Esophagus mucosa (tissue), 1 donor: ENCODE measurements around the gene EDNRA. TPM values are rescaled to one million over a fixed set of nuclear protein-coding genes. Genes with fewer than 3 reads are reported as not detected.
A peak's percentile ranks its signal among the peaks of the same experiment; 100 is the strongest.

ENCODE experiments used
- ATAC-seq: fragments of 200-7000 bp; cut with Tn5 transposase; one replicate; pipeline ENCODE4 v1.9.1; 2020
- total RNA-seq: library from RNA; stranded (reverse); gene quantifications from one replicate; pipeline ENCODE4 v1.2.4, GENCODE V29; 2023
- donor health status: DM: yes; HTN: yes; CAD: no.

Gene EDNRA
- total RNA-seq, 1 donor from 2014 or later = 5.5 TPM

DNA sequence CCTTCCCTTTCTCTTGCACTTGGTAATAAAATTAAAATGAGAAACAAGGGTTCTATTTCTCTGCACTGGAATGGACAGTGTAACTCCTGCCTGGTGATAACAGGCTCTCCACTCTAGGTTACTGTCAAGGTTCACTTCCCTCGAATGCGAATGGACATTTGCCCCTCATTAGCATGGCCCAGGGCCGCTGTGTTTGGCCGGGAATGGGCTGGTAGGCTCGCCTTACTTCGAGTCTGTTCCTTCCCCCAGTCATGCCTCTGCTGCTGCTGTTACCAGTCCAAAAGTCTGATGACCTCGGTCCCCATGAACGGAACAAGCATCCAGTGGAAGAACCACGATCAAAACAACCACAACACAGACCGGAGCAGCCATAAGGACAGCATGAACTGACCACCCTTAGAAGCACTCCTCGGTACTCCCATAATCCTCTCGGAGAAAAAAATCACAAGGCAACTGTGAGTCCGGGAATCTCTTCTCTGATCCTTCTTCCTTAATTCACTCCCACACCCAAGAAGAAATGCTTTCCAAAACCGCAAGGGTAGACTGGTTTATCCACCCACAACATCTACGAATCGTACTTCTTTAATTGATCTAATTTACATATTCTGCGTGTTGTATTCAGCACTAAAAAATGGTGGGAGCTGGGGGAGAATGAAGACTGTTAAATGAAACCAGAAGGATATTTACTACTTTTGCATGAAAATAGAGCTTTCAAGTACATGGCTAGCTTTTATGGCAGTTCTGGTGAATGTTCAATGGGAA is 61.5 kb downstream of the EDNRA start:
- no peak for ATAC-seq

- no peak for ATAC-seq
Measured at GRCh38 chr4:147543034-147543433, 62.1 kb downstream of the EDNRA start.

GRCh38 chr4:147546349-147546748 is 65.5 kb downstream of the EDNRA start:
- no peak for ATAC-seq

DNA sequence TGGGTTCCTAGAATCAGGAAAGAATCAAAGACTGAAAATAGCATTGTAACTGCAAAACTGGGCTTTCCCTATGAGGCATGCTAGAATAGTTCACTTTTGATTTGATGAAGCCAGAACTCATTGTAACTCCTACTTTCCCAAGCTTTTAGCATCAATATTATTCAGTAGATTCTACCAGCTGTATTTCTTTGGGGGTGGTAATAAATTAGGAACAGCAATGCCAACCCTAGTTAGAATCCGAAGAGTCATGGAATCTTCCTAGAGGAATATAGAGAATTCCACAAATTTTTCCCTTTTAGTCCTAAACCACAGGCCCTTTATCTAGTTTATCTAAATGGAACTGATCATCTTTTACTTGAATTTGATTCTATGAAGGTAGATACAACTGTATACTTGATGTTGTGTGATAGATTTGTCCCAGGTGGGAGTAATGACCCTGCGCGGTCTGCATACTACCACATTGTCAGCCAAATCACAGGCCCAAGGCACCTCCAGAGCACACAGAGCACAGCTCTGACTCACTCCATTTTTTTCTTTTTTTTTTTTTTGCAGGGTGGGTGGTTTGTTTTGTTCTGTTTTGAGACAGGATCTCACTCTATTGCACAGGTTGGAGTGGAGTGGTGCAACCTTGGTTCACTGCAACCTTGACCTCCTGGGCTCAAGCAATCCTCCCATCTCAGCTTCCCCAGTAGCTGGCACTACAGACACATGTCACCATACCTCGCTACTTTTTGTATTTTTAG is 66.6 kb downstream of the EDNRA start:
- no peak for ATAC-seq

DNA sequence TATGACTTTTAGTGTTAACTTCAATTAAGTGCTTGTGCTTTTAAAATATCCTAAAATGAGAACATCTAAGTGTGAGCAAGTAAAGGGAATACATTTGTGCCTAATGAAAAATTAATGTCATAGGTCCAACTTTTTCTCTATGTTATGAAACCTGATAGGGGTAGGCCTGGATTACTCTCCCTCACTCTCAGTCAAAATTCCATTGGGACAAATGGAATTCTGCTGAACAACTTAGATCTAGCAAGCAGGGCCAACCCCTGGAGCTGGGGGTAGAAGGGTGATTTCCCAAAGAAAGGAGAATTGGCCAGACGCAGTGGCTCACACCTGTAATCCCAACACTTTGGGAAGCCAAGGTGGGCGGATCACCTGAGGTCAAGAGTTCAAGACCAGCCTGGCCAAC is 67.4 kb downstream of the EDNRA start:
- ATAC-seq = no peak

DNA sequence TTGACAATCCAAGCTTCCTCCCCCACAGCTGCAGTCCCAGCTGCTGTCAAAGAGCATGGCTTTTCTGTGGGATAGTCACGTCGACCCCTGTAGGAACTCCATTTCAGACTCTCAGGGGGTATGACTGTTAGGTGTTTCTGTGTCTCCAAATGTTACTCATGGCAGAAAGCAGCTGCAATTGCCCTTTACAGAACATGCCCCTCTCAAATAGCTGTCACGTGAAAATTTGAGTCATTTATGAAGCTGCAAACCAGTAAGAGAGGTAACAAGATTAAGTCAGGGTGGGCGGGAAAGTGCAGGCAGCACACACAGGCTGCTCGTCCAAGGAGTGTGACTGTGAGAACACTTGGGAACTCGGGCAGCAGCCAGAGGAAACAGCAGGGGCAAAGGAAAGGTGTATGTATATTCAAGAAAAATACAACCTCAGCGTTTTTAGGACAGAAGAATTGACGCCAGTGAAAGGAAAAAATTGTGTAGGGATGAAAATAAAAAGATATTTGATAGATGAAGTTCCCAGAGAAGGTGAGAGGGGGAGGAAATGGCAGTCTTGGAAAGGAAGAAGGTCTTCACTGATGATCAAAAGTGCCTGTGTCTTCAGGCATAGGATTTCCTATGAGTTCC is 69.8 kb downstream of the EDNRA start:
- no peak for ATAC-seq

DNA sequence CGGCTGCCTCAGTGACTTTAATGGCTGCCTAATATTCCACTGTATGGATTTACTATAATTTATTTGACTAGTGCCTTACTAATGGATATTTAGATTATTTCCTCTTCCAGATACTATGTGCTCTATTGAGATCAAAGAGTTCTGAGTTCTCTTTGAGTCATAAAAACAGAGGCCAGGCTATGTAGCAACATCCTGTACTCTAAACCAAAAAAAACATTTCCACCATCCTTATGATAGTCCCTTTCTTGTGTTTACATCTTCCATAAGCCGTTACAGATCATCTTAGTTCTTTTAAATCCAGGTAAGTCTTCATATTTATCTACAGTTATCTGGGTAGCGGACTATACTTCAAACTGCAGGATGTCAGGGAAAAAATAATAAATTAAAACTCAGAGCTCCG is 79.7 kb downstream of the EDNRA start:
- no peak for ATAC-seq

GRCh38 chr4:147566762-147567161 is 85.9 kb downstream of the EDNRA start:
- no peak for ATAC-seq

DNA sequence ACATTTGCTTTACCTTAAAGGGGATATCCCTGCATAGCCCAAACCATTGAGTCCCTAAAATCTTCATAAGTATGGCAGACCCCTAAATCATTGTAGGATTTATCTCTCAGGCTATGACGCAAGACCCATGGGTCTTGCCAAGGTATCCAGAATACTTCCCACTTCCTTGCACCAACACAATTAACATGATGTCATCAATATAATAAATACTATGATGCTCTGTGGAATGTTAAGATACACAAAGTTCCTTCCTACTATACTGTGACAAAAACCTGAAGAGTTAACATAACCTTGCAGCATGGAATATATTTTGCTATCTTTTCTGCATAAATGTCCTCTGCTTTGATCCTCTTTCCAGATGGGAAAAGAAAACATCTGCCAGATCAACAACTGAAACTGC is 86.4 kb downstream of the EDNRA start:
- ATAC-seq = no peak

DNA sequence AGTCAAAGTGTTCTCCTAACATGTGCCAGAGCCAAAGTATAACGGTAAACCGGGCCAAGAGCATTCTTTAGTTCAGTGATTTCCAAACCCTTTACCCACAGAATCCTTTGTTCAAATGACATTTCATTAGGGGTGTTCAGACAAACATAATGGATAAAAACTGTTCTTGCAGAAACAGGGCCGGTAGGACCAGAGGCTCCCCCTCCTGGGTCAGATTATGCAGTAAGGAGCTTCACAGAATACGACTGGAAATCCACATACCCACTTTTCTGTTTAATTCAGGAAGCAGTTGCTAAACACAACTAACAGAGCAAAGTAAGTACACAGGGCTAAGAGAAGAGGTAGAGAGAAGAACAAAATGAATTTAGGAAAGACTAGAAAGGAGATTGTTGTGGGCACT is 89.7 kb downstream of the EDNRA start:
- ATAC-seq = no peak

DNA sequence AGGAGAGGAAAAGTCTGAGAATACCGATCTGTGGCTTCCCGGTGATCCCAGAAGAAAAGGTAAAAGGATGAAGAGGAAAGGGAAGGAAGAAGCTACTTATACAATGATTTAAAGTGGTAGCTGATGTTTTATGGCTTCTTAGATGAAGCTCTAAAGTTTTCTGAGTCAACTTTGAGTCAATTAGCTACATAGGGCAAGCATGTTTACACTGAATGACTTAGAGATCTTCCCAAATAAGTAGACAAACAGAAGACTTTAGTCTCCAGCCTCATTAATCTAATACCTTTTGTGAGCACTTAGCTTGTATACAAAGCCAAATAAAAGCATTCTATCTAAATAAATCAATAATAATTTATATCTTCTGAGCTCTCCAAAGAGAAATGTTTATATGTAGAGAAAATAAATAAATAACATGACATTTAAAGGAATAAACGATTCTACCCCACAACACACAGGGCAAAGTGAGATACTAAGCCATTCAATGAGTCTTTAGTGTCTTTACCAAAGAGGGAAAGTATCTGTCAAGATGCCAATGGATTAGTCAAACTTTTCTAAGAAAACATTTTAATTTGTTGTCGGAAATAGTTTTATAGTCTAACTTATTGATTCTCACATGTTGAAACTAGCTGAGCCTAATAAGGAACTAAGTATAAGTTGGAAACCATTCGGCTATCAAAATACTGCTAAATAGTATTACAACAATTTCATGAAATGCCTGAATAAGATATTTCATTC is 90.3 kb downstream of the EDNRA start:
- no peak for ATAC-seq

DNA sequence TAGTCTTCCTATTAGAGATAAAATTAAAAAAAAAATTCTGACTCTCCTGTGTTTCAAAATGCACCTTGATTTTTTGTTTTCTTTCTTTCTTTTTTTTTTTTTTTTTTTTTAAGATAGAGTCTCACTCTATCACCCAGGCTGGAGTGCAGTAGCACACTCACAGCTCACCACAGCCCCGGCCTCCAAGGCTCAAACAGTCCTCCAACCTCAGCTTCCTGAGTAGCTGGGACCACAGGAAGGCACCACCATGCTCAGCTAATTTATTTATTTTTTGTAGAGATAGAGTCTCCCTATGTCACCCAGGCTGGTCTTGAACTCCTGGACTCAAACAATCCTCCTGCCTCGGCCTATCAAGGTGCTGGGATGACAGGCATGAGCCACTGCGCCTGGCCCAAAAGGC is 95.2 kb downstream of the EDNRA start:
- ATAC-seq = no peak

DNA sequence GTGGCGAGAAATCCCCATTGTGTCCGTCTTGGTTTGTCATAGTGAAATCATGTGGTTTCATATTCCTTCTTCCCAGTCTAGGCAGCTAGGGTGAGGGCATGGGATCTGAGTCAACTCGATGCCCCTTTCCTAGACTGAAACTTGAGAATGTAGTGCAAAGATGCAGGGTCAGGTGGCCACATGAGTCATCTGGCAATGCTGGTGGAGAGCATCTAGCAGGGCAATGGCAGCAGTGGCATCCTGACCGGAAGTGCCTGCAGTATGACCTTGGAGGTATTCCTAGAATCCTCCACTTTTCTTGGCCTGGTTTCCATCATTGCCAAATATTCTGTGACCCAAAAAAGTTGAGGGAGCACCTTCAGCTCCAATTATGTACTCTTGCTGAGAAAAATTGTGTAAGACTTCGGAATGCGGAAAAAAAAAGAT is 97.2 kb downstream of the EDNRA start:
- peak; percentile 22 for ATAC-seq

DNA sequence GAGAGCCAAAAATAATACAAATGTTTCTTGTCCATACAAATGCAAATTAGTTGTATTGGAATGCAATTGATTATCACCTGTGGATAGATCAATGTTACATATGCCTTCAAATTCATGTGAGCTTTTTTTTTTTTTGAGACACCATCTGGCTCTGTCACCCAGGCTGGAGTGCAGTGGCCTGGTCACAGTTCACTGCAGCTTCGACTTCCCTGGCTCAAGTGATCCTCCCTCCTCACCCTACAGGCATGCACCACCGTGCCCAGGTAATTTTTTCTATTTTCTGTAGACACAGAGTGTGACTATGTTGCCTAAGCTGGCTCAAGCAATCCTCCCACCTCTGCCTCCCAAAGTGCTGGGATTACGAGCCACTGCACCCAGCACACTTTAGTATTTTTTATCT is 97.7 kb downstream of the EDNRA start:
- no peak for ATAC-seq

- ATAC-seq = no peak
Measured at GRCh38 chr4:147580396-147580795, 99.5 kb downstream of the EDNRA start.

GRCh38 chr4:147581606-147582350 is 100.9 kb downstream of the EDNRA start:
- no peak for ATAC-seq

GRCh38 chr4:147582386-147583060 is 101.6 kb downstream of the EDNRA start:
- peak; percentile 59 for ATAC-seq

DNA sequence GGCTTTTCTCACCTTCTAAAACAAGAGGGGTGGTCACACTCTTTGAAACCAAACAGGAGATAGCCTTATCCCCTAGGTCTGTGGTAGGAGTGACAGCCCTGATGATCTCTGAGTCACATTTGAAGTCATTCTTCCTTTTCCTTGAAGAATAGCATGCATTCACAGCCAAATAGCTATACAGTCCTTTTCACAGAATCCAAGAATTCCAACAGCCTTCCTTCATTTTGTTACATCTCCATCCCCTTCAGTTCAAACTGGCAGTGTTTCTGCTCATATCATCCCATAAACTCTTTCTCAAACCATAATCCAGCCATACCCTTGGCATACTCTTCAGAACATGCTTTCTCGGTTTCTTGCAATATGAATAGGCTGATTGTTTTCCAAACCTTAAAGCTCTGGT is 103.0 kb downstream of the EDNRA start:
- no peak for ATAC-seq

GRCh38 chr4:147586032-147586431 is 105.1 kb downstream of the EDNRA start:
- ATAC-seq = no peak

DNA sequence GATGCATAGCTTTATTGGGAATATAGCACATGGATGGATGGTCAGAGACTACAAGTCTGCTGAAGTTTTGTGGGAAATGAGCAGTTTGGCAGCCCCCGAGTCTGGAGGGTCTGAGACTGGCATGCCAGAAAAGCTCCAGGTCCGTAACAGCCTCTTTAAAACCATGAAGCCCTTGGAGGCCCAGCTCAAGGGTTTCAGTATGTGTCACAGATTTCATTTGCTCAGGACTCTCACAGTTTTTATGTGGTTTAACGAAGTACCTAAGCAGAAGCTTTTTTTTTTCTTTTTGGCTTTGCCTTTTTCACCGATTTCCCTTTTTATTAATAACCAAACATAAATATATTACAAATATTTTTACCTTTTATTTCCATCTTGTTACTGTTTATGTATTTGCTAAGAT is 105.7 kb downstream of the EDNRA start:
- ATAC-seq = no peak

DNA sequence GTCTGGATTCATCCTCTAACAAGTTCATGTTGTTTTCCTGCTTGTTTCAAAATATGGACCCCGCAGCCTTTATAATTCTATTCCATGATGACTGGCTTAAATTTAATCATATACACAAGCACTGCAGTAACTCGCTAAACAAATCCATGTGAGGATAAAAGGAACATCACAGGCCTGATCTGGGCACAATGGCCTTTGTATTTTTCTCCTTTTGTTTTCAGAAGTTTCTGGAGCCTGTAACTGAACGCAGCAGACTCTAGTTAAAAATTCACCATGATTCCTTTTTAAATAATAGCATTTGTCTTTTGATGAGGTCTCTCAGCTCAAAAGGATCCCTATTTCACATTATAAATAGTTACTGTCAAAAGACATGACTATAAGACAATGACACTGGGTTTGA is 106.1 kb downstream of the EDNRA start:
- ATAC-seq = no peak

- ATAC-seq = no peak
Measured at GRCh38 chr4:147589586-147589985, 108.7 kb downstream of the EDNRA start.
